Measurements from ENCODE around the gene KISS1. TPM values are rescaled to one million over a fixed set of nuclear protein-coding genes. Genes with fewer than 3 reads are reported as not detected.

KISS1 gene
- total and polyA plus RNA-seq, 2 of the 4 experiments (the other 2 are of a cell fraction), result 11.7 to 27.3 TPM

GRCh38 chr1:204205486-204205885 lies 9.2 kb upstream of the KISS1 start:
- Histone ChIP-seq H2AFZ (replicated peaks; ENCODE audit: low read length, poor library complexity) (no peak overlapping the region), H3K23ac (ENCODE audit: low read depth, low read length) (no peak overlapping the region), H3K79me1 (ENCODE audit: low read depth in 1 of 2, low read length in 2 of 2) (no peaks in the 10 kb centered on the region), H3K4ac (ENCODE audit: low read depth, low read length) (no peak overlapping the region), H3K9me1 (ENCODE audit: insufficient read depth, low read length) (peaks cover 16% of the 10 kb centered on the region; the same call in 1 of the 2 replicates), H3K27me3 (ENCODE audit: control insufficient read depth, insufficient read depth, low read length) (no peaks in the 10 kb centered on the region), H3K4me2 (ENCODE audit: low read depth, low read length) (no peak overlapping the region), H3K9ac (ENCODE audit: low read depth, low read length) (no peak overlapping the region), H3K36me3 (ENCODE audit: control insufficient read depth, insufficient read depth, low read length) (no peaks in the 10 kb centered on the region), H2BK15ac (ENCODE audit: low read depth, low read length) (no peak overlapping the region), H3K4me3 (ENCODE audit: insufficient read depth, low read depth, low read length) (no peak overlapping the region), H3K56ac (ENCODE audit: extremely low read depth, insufficient read depth, low read length) (no peak overlapping the region), H3K18ac (ENCODE audit: low read depth, low read length) (no peak overlapping the region), H3K14ac (replicated peaks; ENCODE audit: low read depth, low read length) (no peak overlapping the region), H3K27ac (ENCODE audit: insufficient read depth, low read length) (no peak overlapping the region), H2AK9ac (replicated peaks; ENCODE audit: low read depth, low read length, poor library complexity) (no peak overlapping the region), H2BK20ac (ENCODE audit: low read depth, low read length) (no peak overlapping the region), H4K20me1 (ENCODE audit: insufficient read depth, low read length) (no peaks in the 10 kb centered on the region), H2AK5ac (ENCODE audit: low read depth, low read length) (no peak overlapping the region), H4K91ac (ENCODE audit: insufficient read depth, low read depth, low read length) (no peak overlapping the region), H4K8ac (ENCODE audit: low read depth in 2 of 2, low read length in 2 of 2) (no peak overlapping the region), H3K9me3 (ENCODE audit: control insufficient read depth, insufficient read depth, low read length) (no peaks in the 10 kb centered on the region), H4K5ac (ENCODE audit: low read depth, low read length) (no peak overlapping the region), H2BK5ac (ENCODE audit: low read depth, low read length, poor library complexity, severe bottlenecking) (no peak overlapping the region), H3K4me1 (ENCODE audit: control insufficient read depth, insufficient read depth, low read length) (peaks cover 3% of the 10 kb centered on the region; the same call in 1 of the 2 replicates), H2BK120ac (ENCODE audit: low read depth, low read length) (no peak overlapping the region)
- peak; percentile 93 for TF ChIP-seq RFX5 (IDR thresholded peaks at IDR 0.05; ENCODE audit: low read depth, low read length)
- TF ChIP-seq NFE2L2 (IDR thresholded peaks at IDR 0.05; ENCODE audit: low read depth, low read length), result no peak
- TF ChIP-seq BHLHE40 (IDR thresholded peaks at IDR 0.05; ENCODE audit: low read depth, low read length), result no peak
- CTCF ChIA-PET, result interaction anchor here (2.1 to 3.0 kb wide), 4 partner anchors 37 to 157 kb away, joined by 9 to 32 read pairs (median 18); partner anchors contain the start of genes PLEKHA6 and REN
- intact Hi-C loops (cut with micrococcal nuclease), result no loop called here
- DNase-seq (no peak), ATAC-seq (ENCODE audit: low read depth) (no peak)
- dilution Hi-C loops (cut with HindIII; ENCODE audit: low sequenced_read_pairs, unreplicated experiment), result no loop called here
- no TSS peak for BruUV-seq (replicated peaks)
- in situ Hi-C loops (cut with MboI; ENCODE audit: low sequenced_read_pairs), result loop anchor here (5.0 kb wide), 1 partner anchor 38 kb away; the partner anchor contains the start of gene REN
- POLR2A ChIA-PET (ENCODE audit: unreplicated experiment), result no interaction called here

All from IMR-90 (cell line).